ENCODE measurements around the gene RGS5.

GRCh38 chr1:163240705-163241104 lies 38.0 kb upstream of the RGS5 start:
- no peak for TF ChIP-seq POLR2AphosphoS5 (IDR thresholded peaks at IDR 0.05)
- no peak for TF ChIP-seq CTCF (IDR thresholded peaks at IDR 0.05)

Measured in sigmoid colon (tissue), 4 donors.